Gastrocnemius medialis (tissue), 4 donors: ENCODE data around the gene RAG2. TPM values are rescaled to one million over a fixed set of nuclear protein-coding genes. Genes with fewer than 3 reads are reported as not detected.

Experiments
- ATAC-seq, 2 donors: fragments of 150-250 bp; one replicate each; pipeline ENCODE4 v1.9.1; 2016
- DNase-seq, 2 donors: peaks; one replicate each; pipeline ENCODE4 v3.0.0-alpha.2; 2019
- H3K27ac ChIP-seq, 4 donors: fragments of 200-600 bp; sonication (generic); 1 replicate in 1 of 4; 2 replicates in 3 of 4; pipeline ENCODE4 v1.5.1; 2016 to 2018; ENCODE audit warnings: mild to moderate bottlenecking in 2 of 4, moderate library complexity in 1 of 4
- H3K27me3 ChIP-seq, 3 donors: fragments of 200-600 bp; sonication (generic) in 2 of 3; 1 replicate in 1 of 3; 2 replicates in 2 of 3; pipeline versions ENCODE4 v1.5.1 to v1.6.0; 2016 to 2019; ENCODE audit warnings: mild to moderate bottlenecking in 1 of 3, moderate library complexity in 1 of 3
- H3K36me3 ChIP-seq, 2 donors: fragments of 200-600 bp; sonication (generic) in 1 of 2; one replicate each; pipeline ENCODE4 v1.5.1; 2017 to 2018
- H3K4me1 ChIP-seq, 2 donors: fragments of 200-600 bp; sonication (generic) in 1 of 2; one replicate each; pipeline ENCODE4 v1.5.1; 2016 to 2017; ENCODE audit warnings: mild to moderate bottlenecking in 2 of 2
- H3K4me3 ChIP-seq, 4 donors: fragments of 200-600 bp; sonication (generic) in 3 of 4; 1 replicate in 1 of 4; 2 replicates in 3 of 4; pipeline ENCODE4 v1.5.1; 2016 to 2019; ENCODE audit warnings: mild to moderate bottlenecking in 2 of 4
- H3K9me3 ChIP-seq, 3 donors: fragments of 200-600 bp; sonication (generic) in 2 of 3; 1 replicate in 1 of 3; 2 replicates in 2 of 3; pipeline ENCODE4 v1.5.1; 2016 to 2019
- CTCF ChIP-seq, 5 experiments: fragments of 450-650 bp in 3 of 5; fragments of 200-600 bp in 2 of 5; sonication (generic) in 2 of 5; IDR thresholded peaks in 4 of 5; conservative IDR thresholded peaks in 1 of 5; 1 replicate in 4 of 5; 2 replicates in 1 of 5; pipeline ENCODE4 v1.5.1; 2016 to 2019; ENCODE audit warnings: antibody characterized with exemption in 5 of 5, mild to moderate bottlenecking in 3 of 5, moderate library complexity in 3 of 5
- POLR2A ChIP-seq, 2 donors: fragments of 450-650 bp; IDR thresholded peaks; one replicate each; pipeline ENCODE4 v1.6.1; 2017; ENCODE audit warnings: antibody characterized with exemption in 2 of 2, mild to moderate bottlenecking in 2 of 2, moderate library complexity in 2 of 2
- in situ Hi-C, 4 donors: fragments of 200-750 bp; cut with MboI; loops; one replicate each; pipeline versions ENCODE4 v1.15.0 to v1.8.0; 2017; ENCODE audit warnings: low sequenced_read_pairs in 4 of 4
- intact Hi-C: fragments of 100-400 bp; cut with DNase I; formaldehyde crosslinking; loops from one replicate; pipeline ENCODE4 v1.15.1; 2023; ENCODE audit warnings: low total_unique reads
- total RNA-seq, 4 donors: library from RNA; depleted of rRNA; stranded (reverse); fragments of >200 nt; gene quantifications; one replicate each; pipeline versions ENCODE4 v1.1.0 to v1.2.3, GENCODE V29; 2016

RAG2 gene
- total RNA-seq, 4 donors from 2014 or later: not detected

GRCh38 chr11:36623494-36623893, 25.5 kb upstream of the RAG2 start:
- H3K4me3 ChIP-seq: no peak overlapping the region
- no peaks in the 10 kb centered on the region for H3K36me3 ChIP-seq
- no peak for TF ChIP-seq POLR2A (IDR thresholded peaks at IDR 0.05)
- no peak for TF ChIP-seq CTCF (IDR thresholded peaks at IDR 0.05 in 4 of 5, conservative IDR thresholded peaks at IDR 0.05 in 1 of 5)
- H3K4me1 ChIP-seq: peaks cover 8 to 11% of the 10 kb centered on the region in 2 donors
- H3K27me3 ChIP-seq: no peaks in the 10 kb centered on the region
- H3K9me3 ChIP-seq: no peaks in the 10 kb centered on the region
- no peak overlapping the region for H3K27ac ChIP-seq
- DNase-seq: no peak
- no peak for ATAC-seq
- in situ Hi-C loops (no loop called here), intact Hi-C loops (loop anchor here (5.0 kb wide), 1 partner anchor 61 kb away; no protein-coding TSS in a partner anchor)

GRCh38 chr11:36622431-36623136, 24.5 kb upstream of the RAG2 start:
- H3K27me3 ChIP-seq: no peaks in the 10 kb centered on the region
- TF ChIP-seq POLR2A (IDR thresholded peaks at IDR 0.05) (no peak), CTCF (IDR thresholded peaks at IDR 0.05 in 4 of 5, conservative IDR thresholded peaks at IDR 0.05 in 1 of 5) (no peak)
- no peak for ATAC-seq

GRCh38 chr11:36620246-36620645, 22.2 kb upstream of the RAG2 start:
- Histone ChIP-seq H3K27ac (no peak overlapping the region), H3K9me3 (no peaks in the 10 kb centered on the region), H3K27me3 (no peaks in the 10 kb centered on the region), H3K4me3 (no peak overlapping the region), H3K36me3 (no peaks in the 10 kb centered on the region), H3K4me1 (peaks cover 8 to 10% of the 10 kb centered on the region in 2 donors)
- no peak for ATAC-seq
- intact Hi-C loops (loop anchor here (5.0 kb wide), 1 partner anchor 58 kb away; no protein-coding TSS in a partner anchor), in situ Hi-C loops (no loop called here)
- TF ChIP-seq CTCF (IDR thresholded peaks at IDR 0.05 in 4 of 5, conservative IDR thresholded peaks at IDR 0.05 in 1 of 5) (no peak), POLR2A (IDR thresholded peaks at IDR 0.05) (no peak)
- no peak for DNase-seq

More at GRCh38 chr11:36622431-36623136, 24.5 kb upstream of the RAG2 start:
- H3K4me3 ChIP-seq: no peak overlapping the region
- DNase-seq: no peak
- peaks cover 8 to 10% of the 10 kb centered on the region in 2 donors for H3K4me1 ChIP-seq
- no peaks in the 10 kb centered on the region for H3K36me3 ChIP-seq
- in situ Hi-C loops (no loop called here), intact Hi-C loops (loop anchor here (5.0 kb wide), 1 partner anchor 60 kb away; no protein-coding TSS in a partner anchor)
- H3K9me3 ChIP-seq: no peaks in the 10 kb centered on the region
- no peak overlapping the region for H3K27ac ChIP-seq

- Histone ChIP-seq H3K36me3 (no peaks in the 10 kb centered on the region), H3K9me3 (no peaks in the 10 kb centered on the region), H3K27ac (no peak overlapping the region), H3K4me1 (peaks cover 8 to 10% of the 10 kb centered on the region in 2 donors), H3K27me3 (no peaks in the 10 kb centered on the region), H3K4me3 (peak overlapping the region in 1 of 4 donors; percentile 3)
- intact Hi-C loops: loop anchor here (5.0 kb wide), 1 partner anchor 37 kb away; no protein-coding TSS in a partner anchor
- DNase-seq (no peak), ATAC-seq (no peak)
- TF ChIP-seq CTCF (IDR thresholded peaks at IDR 0.05 in 4 of 5, conservative IDR thresholded peaks at IDR 0.05 in 1 of 5) (no peak), POLR2A (IDR thresholded peaks at IDR 0.05) (no peak)
- in situ Hi-C loops: no loop called here
Measured at GRCh38 chr11:36619502-36619901, 21.5 kb upstream of the RAG2 start.
